ENCODE measurements around the gene HOXB4.
A peak's percentile ranks its signal among the peaks of the same experiment; 100 is the strongest.

Gene HOXB4

GRCh38 chr17:48612854-48613691 is 34.9 kb upstream of the HOXB4 start:
- Histone ChIP-seq H3K4me3 (ENCODE audit: low read length in 2 of 2) (peak overlapping the region in 1 of 2 donors; percentile 52), H3K4me1 (ENCODE audit: control insufficient read depth, insufficient read depth, low read length) (peaks cover 31% of the 10 kb centered on the region), H3K27me3 (ENCODE audit: control insufficient read depth in 1 of 2, insufficient read depth in 2 of 2, low read length in 2 of 2) (peaks cover 87 to 97% of the 10 kb centered on the region in 2 donors), H3K36me3 (ENCODE audit: control insufficient read depth in 2 of 2, insufficient read depth in 2 of 2, low read length in 2 of 2) (no peaks in the 10 kb centered on the region), H3K9ac (ENCODE audit: low read length in 2 of 2) (no peak overlapping the region), H3K9me3 (ENCODE audit: control insufficient read depth in 2 of 2, low read length in 2 of 2) (no peaks in the 10 kb centered on the region), H3K27ac (ENCODE audit: low read length) (no peak overlapping the region)

- Histone ChIP-seq H3K27me3 (ENCODE audit: control insufficient read depth in 1 of 2, insufficient read depth in 2 of 2, low read length in 2 of 2) (peaks cover 85 to 96% of the 10 kb centered on the region in 2 donors), H3K4me3 (ENCODE audit: low read length in 2 of 2) (peak overlapping the region in 1 of 2 donors; percentile 52), H3K9ac (ENCODE audit: low read length in 2 of 2) (no peak overlapping the region), H3K27ac (ENCODE audit: low read length) (no peak overlapping the region), H3K36me3 (ENCODE audit: control insufficient read depth in 2 of 2, insufficient read depth in 2 of 2, low read length in 2 of 2) (no peaks in the 10 kb centered on the region), H3K4me1 (ENCODE audit: control insufficient read depth, insufficient read depth, low read length) (peaks cover 25% of the 10 kb centered on the region), H3K9me3 (ENCODE audit: control insufficient read depth in 2 of 2, low read length in 2 of 2) (no peaks in the 10 kb centered on the region)
Measured at GRCh38 chr17:48612456-48612853, 34.3 kb upstream of the HOXB4 start.

DNA sequence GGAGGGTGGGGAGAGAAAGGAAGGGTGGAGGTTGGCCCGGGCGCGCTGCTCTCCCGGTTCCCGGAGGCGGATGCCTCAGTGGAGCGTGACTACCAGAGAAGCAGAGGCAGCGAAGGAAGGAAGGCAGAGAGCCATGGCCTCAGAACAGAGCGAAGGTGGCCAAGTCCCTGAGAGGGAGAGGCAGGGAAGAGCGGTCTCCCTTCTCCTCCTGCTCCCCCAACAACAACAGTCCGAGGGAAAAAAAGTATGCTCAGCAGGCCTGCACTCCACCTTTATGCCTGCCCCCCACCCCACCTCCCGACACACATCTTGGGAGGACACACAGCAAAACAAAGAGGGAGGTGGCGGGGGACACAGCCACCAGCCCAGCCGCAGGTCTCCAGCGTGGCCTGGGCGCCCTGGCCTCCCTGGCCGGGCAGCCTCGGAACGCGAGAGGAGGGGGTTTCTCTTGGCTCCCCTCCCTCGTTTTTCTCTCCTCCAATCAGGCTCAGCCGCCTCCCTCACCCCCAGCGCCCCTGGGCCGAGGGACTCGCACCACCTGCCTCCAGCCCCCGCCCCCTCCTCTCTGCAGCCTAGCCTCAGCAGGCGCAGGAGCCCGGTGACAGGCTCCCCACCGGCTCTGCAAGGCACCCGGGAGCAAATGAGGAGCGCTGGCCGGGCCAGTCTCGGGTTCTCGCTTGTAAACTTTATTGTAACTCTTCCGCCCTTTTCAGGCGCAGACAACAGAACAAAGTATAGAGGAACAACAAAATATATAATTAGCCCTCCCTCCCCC is 33.7 kb upstream of the HOXB4 start:
- peaks cover 84 to 96% of the 10 kb centered on the region in 2 donors for H3K27me3 ChIP-seq (ENCODE audit: control insufficient read depth in 1 of 2, insufficient read depth in 2 of 2, low read length in 2 of 2)
- H3K9me3 ChIP-seq (ENCODE audit: control insufficient read depth in 2 of 2, low read length in 2 of 2): no peaks in the 10 kb centered on the region
- H3K27ac ChIP-seq (ENCODE audit: low read length): no peak overlapping the region
- no peak overlapping the region for H3K9ac ChIP-seq (ENCODE audit: low read length in 2 of 2)
- no peaks in the 10 kb centered on the region for H3K36me3 ChIP-seq (ENCODE audit: control insufficient read depth in 2 of 2, insufficient read depth in 2 of 2, low read length in 2 of 2)
- H3K4me3 ChIP-seq (ENCODE audit: low read length in 2 of 2): peak overlapping the region in 1 of 2 donors; percentile 44
- H3K4me1 ChIP-seq (ENCODE audit: control insufficient read depth, insufficient read depth, low read length): peaks cover 23% of the 10 kb centered on the region

GRCh38 chr17:48611213-48611612 is 33.1 kb upstream of the HOXB4 start:
- Histone ChIP-seq H3K4me3 (ENCODE audit: low read length in 2 of 2) (peak overlapping the region; percentile 36 to 66), H3K27me3 (ENCODE audit: control insufficient read depth in 1 of 2, insufficient read depth in 2 of 2, low read length in 2 of 2) (peaks cover 84 to 96% of the 10 kb centered on the region in 2 donors), H3K4me1 (ENCODE audit: control insufficient read depth, insufficient read depth, low read length) (peaks cover 23% of the 10 kb centered on the region), H3K27ac (ENCODE audit: low read length) (no peak overlapping the region), H3K9me3 (ENCODE audit: control insufficient read depth in 2 of 2, low read length in 2 of 2) (no peaks in the 10 kb centered on the region), H3K9ac (ENCODE audit: low read length in 2 of 2) (no peak overlapping the region), H3K36me3 (ENCODE audit: control insufficient read depth in 2 of 2, insufficient read depth in 2 of 2, low read length in 2 of 2) (no peaks in the 10 kb centered on the region)

DNA sequence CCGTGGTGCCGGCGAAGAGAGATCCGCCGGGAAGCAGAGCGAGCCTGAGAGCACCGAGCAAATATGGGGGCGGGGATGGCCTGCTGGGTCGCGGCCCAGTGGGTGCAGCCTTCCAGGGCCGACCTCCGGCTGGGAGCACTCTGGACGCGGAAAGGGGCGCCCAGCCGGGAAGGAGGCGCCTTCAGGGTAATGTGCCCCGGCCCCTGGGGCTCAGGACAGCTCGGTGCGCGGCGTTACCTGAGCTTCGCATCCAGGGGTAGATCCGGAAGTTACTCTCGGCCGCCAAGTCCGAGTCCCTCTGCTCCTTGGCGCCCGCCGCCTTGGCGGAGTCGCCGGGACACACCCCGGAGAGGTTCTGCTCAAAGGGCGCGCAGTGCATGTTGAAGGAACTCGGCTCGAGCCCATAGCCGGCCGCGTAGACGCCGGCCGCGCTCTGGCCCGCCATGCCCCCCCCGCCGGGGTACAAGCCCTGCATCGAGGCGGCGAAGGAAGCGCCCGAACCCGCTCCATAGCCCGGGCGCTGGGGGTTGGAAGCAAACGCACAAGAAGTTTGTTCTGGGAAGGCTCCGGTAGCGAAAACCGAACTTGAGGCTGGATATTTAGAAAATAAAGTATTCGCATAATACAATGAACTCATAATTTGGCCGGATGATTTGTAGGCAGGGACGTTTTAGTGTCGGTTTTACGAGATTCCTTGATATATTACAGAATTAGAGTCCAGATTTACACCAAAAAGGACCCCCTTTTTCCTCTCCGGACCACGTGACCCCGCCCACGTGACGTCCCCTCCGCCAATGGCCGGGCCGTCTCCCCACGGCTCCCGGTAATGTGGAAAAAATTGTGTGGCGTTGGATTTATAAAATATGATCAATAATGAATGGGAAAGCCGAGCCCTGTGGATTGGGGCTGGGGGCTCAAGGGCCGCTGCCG is 32.4 kb upstream of the HOXB4 start, which contains the start of gene HOXB7:
Gene HOXB7, minus strand, starts transcription at position 736 of the 930 bp plus-strand sequence. Its CDS starts 99 bp downstream, at position 637.
- H3K4me1 ChIP-seq (ENCODE audit: control insufficient read depth, insufficient read depth, low read length): peaks cover 23% of the 10 kb centered on the region

GRCh38 chr17:48609759-48610281 is 31.7 kb upstream of the HOXB4 start:
- Histone ChIP-seq H3K4me1 (ENCODE audit: control insufficient read depth, insufficient read depth, low read length) (peaks cover 23% of the 10 kb centered on the region), H3K27me3 (ENCODE audit: control insufficient read depth in 1 of 2, insufficient read depth in 2 of 2, low read length in 2 of 2) (peaks cover 84 to 96% of the 10 kb centered on the region in 2 donors)

More for the DNA sequence above, 32.4 kb upstream of the HOXB4 start, which contains the start of gene HOXB7:
- H3K27ac ChIP-seq (ENCODE audit: low read length): no peak within 1 kb of the TSS
- H3K9ac ChIP-seq (ENCODE audit: low read length in 2 of 2): peak within 1 kb of the TSS in 1 of 2 donors; percentile 32
- peak within 1 kb of the TSS; percentile 36 to 66 for H3K4me3 ChIP-seq (ENCODE audit: low read length in 2 of 2)
- no peaks in the 10 kb centered on the region for H3K36me3 ChIP-seq (ENCODE audit: control insufficient read depth in 2 of 2, insufficient read depth in 2 of 2, low read length in 2 of 2)
- H3K9me3 ChIP-seq (ENCODE audit: control insufficient read depth in 2 of 2, low read length in 2 of 2): no peaks in the 10 kb centered on the region
- peaks cover 84 to 96% of the 10 kb centered on the region in 2 donors for H3K27me3 ChIP-seq (ENCODE audit: control insufficient read depth in 1 of 2, insufficient read depth in 2 of 2, low read length in 2 of 2)

GRCh38 chr17:48609033-48609432 is 30.9 kb upstream of the HOXB4 start:
- Histone ChIP-seq H3K4me1 (ENCODE audit: control insufficient read depth, insufficient read depth, low read length) (peaks cover 18% of the 10 kb centered on the region), H3K9me3 (ENCODE audit: control insufficient read depth in 2 of 2, low read length in 2 of 2) (no peaks in the 10 kb centered on the region), H3K9ac (ENCODE audit: low read length in 2 of 2) (no peak overlapping the region), H3K36me3 (ENCODE audit: control insufficient read depth in 2 of 2, insufficient read depth in 2 of 2, low read length in 2 of 2) (no peaks in the 10 kb centered on the region), H3K27ac (ENCODE audit: low read length) (no peak overlapping the region), H3K4me3 (ENCODE audit: low read length in 2 of 2) (no peak overlapping the region), H3K27me3 (ENCODE audit: control insufficient read depth in 1 of 2, insufficient read depth in 2 of 2, low read length in 2 of 2) (peaks cover 85 to 96% of the 10 kb centered on the region in 2 donors)

More at GRCh38 chr17:48609759-48610281, 31.7 kb upstream of the HOXB4 start:
- H3K27ac ChIP-seq (ENCODE audit: low read length): no peak overlapping the region
- H3K4me3 ChIP-seq (ENCODE audit: low read length in 2 of 2): peak overlapping the region in 1 of 2 donors; percentile 66
- peak overlapping the region in 1 of 2 donors; percentile 32 for H3K9ac ChIP-seq (ENCODE audit: low read length in 2 of 2)
- H3K9me3 ChIP-seq (ENCODE audit: control insufficient read depth in 2 of 2, low read length in 2 of 2): no peaks in the 10 kb centered on the region
- no peaks in the 10 kb centered on the region for H3K36me3 ChIP-seq (ENCODE audit: control insufficient read depth in 2 of 2, insufficient read depth in 2 of 2, low read length in 2 of 2)

DNA sequence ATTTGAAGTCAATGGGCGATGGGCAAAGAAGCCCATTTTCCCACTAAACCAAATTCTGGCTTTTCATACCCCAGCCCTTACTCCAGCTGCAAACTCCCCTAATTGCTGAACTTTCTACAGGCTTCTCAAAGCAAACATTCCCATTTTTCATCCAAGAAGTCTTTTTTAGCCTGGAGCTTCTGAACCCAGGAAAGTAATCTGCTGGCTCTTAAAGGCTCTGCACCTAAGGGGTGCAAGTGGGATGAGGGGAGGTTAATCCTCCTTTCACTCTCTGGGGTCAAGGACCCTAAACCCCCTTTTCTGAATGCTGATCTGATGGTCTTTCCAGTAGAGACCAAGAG is 30.3 kb upstream of the HOXB4 start:
- no peak overlapping the region for H3K27ac ChIP-seq (ENCODE audit: low read length)
- no peaks in the 10 kb centered on the region for H3K9me3 ChIP-seq (ENCODE audit: control insufficient read depth in 2 of 2, low read length in 2 of 2)
- H3K9ac ChIP-seq (ENCODE audit: low read length in 2 of 2): no peak overlapping the region
- peaks cover 86 to 96% of the 10 kb centered on the region in 2 donors for H3K27me3 ChIP-seq (ENCODE audit: control insufficient read depth in 1 of 2, insufficient read depth in 2 of 2, low read length in 2 of 2)
- H3K4me3 ChIP-seq (ENCODE audit: low read length in 2 of 2): no peak overlapping the region
- no peaks in the 10 kb centered on the region for H3K36me3 ChIP-seq (ENCODE audit: control insufficient read depth in 2 of 2, insufficient read depth in 2 of 2, low read length in 2 of 2)
- peaks cover 15% of the 10 kb centered on the region for H3K4me1 ChIP-seq (ENCODE audit: control insufficient read depth, insufficient read depth, low read length)

DNA sequence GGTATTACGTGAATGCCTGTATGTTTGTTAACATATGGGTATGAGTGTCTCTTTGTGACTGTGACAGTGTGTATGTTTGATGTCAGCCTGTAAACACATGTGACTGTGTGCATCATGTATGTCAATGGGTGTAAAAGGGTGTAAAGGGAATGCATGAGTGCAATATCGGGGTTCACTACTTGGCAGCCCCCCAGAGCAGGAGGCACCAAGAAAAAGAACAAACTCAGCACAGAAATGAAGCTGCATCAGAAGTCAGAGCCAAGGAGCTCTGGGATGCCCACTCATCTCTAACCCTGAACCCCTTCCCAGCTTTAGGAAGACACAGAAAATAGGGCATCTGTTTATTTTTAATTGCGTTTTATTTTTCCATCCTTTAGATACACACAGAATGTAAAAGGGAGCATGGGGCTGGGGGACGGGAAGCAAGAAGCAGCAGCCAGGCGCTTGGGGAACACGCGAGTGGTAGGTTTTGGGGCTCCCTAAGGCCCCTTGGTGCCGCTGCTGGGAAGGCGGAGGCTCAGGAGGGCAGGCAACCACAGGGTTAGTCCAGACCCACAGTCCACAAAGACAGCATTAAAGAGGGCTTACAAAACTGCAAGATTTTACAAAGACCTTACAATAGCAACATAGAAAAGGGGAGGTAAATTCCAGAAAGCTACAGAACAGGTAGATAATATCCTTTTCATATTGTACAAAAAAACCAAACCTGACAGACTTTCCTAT is 28.9 kb upstream of the HOXB4 start:
- no peak overlapping the region for H3K27ac ChIP-seq (ENCODE audit: low read length)
- H3K4me1 ChIP-seq (ENCODE audit: control insufficient read depth, insufficient read depth, low read length): peaks cover 14% of the 10 kb centered on the region
- no peaks in the 10 kb centered on the region for H3K9me3 ChIP-seq (ENCODE audit: control insufficient read depth in 2 of 2, low read length in 2 of 2)
- no peaks in the 10 kb centered on the region for H3K36me3 ChIP-seq (ENCODE audit: control insufficient read depth in 2 of 2, insufficient read depth in 2 of 2, low read length in 2 of 2)
- no peak overlapping the region for H3K4me3 ChIP-seq (ENCODE audit: low read length in 2 of 2)
- H3K27me3 ChIP-seq (ENCODE audit: control insufficient read depth in 1 of 2, insufficient read depth in 2 of 2, low read length in 2 of 2): peaks cover 89 to 96% of the 10 kb centered on the region in 2 donors
- no peak overlapping the region for H3K9ac ChIP-seq (ENCODE audit: low read length in 2 of 2)

Data from stomach smooth muscle (tissue), 2 donors.